OCI-LY3 (cell line): ENCODE results near the gene NRG2.

ENCODE experiments used
- CTCF ChIP-seq: fragments of 200-600, 300-600 bp; sonication (generic); IDR thresholded peaks from 2 replicates; pipeline ENCODE4 v1.5.1; 2014; ENCODE audit warnings: antibody characterized with exemption, low read length, low read depth
- EZH2phosphoT487 ChIP-seq: fragments of 200-600 bp; shearing (Covaris generic); IDR thresholded peaks from 2 replicates; pipeline ENCODE4 v1.6.1; 2018; ENCODE audit warnings: antibody characterized with exemption, mixed run types, low read depth

GRCh38 chr5:139960723-139961383 is 82.2 kb downstream of the NRG2 start:
- TF ChIP-seq CTCF (no peak), EZH2phosphoT487 (no peak)
